IMR-90 (cell line): ENCODE measurements around the gene MAP7. TPM values are rescaled to one million over a fixed set of nuclear protein-coding genes. Genes with fewer than 3 reads are reported as not detected.
"Not testable (repeated sequence)": the region's sequence is repeated elsewhere in the genome, so short reads cannot be mapped to it uniquely, and the experiment has no call there.

ENCODE experiments used
- ATAC-seq: fragments of 200-7000 bp; cut with Tn5 transposase; 2 replicates; pipeline ENCODE4 v1.9.1; 2020; ENCODE audit warnings: low read depth, mild to moderate bottlenecking, moderate library complexity
- BruUV-seq: library from RNA; stranded (reverse); fragments of 400-500 nt; replicated peaks from 2 replicates; lab custom pipeline; 2021; lab: Mats Ljungman, UMichigan
- CTCF ChIA-PET: fragments of 300-600 bp; formaldehyde crosslinking; extraction: SDS; loops from one replicate; lab custom pipeline; 2021; ENCODE audit warnings: antibody characterized with exemption; lab: Yijun Ruan, JAX
- POLR2A ChIA-PET: fragments of 300-600 bp; sonication (Branson Sonifier 250); formaldehyde crosslinking; loops from one replicate; lab custom pipeline; 2022; ENCODE audit warnings: antibody characterized with exemption; ENCODE audit not compliant: unreplicated experiment; lab: Charles Lee
- DNase-seq: peaks from one replicate; pipeline ENCODE4 v3.0.0; 2013
- H2AFZ ChIP-seq: replicated peaks from 2 replicates; pipeline ENCODE3; 2013; ENCODE audit warnings: low read length, mild to moderate bottlenecking; ENCODE audit not compliant: poor library complexity
- H2AK5ac ChIP-seq: 2 replicates; pipeline ENCODE4 v1.6.1; 2013; ENCODE audit warnings: low read depth, low read length, inconsistent platforms
- H2AK9ac ChIP-seq: replicated peaks from 2 replicates; pipeline ENCODE3; 2013; ENCODE audit warnings: mild to moderate bottlenecking, low read depth, low read length, moderate library complexity; ENCODE audit not compliant: poor library complexity
- H2BK120ac ChIP-seq: 2 replicates; pipeline ENCODE4 v1.6.1; 2013; ENCODE audit warnings: low read depth, low read length, inconsistent platforms
- H2BK15ac ChIP-seq: 3 replicates; pipeline ENCODE4 v1.6.1; 2013; ENCODE audit warnings: low read depth, low read length, inconsistent platforms
- H2BK20ac ChIP-seq: 2 replicates; pipeline ENCODE4 v1.6.1; 2013; ENCODE audit warnings: low read depth, mild to moderate bottlenecking, inconsistent platforms, low read length, moderate library complexity
- H2BK5ac ChIP-seq: 2 replicates; pipeline ENCODE4 v1.6.1; 2013; ENCODE audit warnings: mild to moderate bottlenecking, low read depth, low read length, inconsistent platforms; ENCODE audit not compliant: poor library complexity, severe bottlenecking
- H3K14ac ChIP-seq: replicated peaks from 2 replicates; pipeline ENCODE4 v1.6.1; 2013; ENCODE audit warnings: low read depth, low read length, inconsistent platforms
- H3K18ac ChIP-seq: 2 replicates; pipeline ENCODE4 v1.6.1; 2013; ENCODE audit warnings: low read depth, low read length, control low read depth
- H3K23ac ChIP-seq: 2 replicates; pipeline ENCODE4 v1.6.1; 2013; ENCODE audit warnings: low read depth, low read length, inconsistent platforms
- H3K27ac ChIP-seq: 2 replicates; pipeline ENCODE4 v1.5.1; 2013; ENCODE audit warnings: mild to moderate bottlenecking, control low read depth, low read length; ENCODE audit not compliant: insufficient read depth
- H3K27me3 ChIP-seq: 2 replicates; pipeline ENCODE4 v1.6.1; 2013; ENCODE audit warnings: low read length; ENCODE audit not compliant: control insufficient read depth, insufficient read depth
- H3K36me3 ChIP-seq: 2 replicates; pipeline ENCODE4 v1.6.1; 2013; ENCODE audit warnings: low read length, mixed read lengths; ENCODE audit not compliant: control insufficient read depth, insufficient read depth
- H3K4ac ChIP-seq: 2 replicates; pipeline ENCODE4 v1.6.1; 2013; ENCODE audit warnings: low read depth, low read length, inconsistent platforms
- H3K4me1 ChIP-seq: 2 replicates; pipeline ENCODE4 v1.6.1; 2013; ENCODE audit warnings: low read length, mixed read lengths; ENCODE audit not compliant: control insufficient read depth, insufficient read depth
- H3K4me2 ChIP-seq: 2 replicates; pipeline ENCODE4 v1.6.1; 2013; ENCODE audit warnings: low read depth, mild to moderate bottlenecking, control low read depth, low read length, moderate library complexity
- H3K4me3 ChIP-seq: 2 replicates; pipeline ENCODE4 v1.5.1; 2013; ENCODE audit warnings: low read depth, mild to moderate bottlenecking, control low read depth, low read length, moderate library complexity; ENCODE audit not compliant: insufficient read depth
- H3K56ac ChIP-seq: 2 replicates; pipeline ENCODE4 v1.6.1; 2013; ENCODE audit warnings: low read length, inconsistent platforms; ENCODE audit not compliant: insufficient read depth; ENCODE audit errors: extremely low read depth
- H3K79me1 ChIP-seq, 2 experiments: 2 replicates each; pipeline ENCODE4 v1.6.1; 2013; ENCODE audit warnings: low read length in 2 of 2, inconsistent platforms in 1 of 2, low read depth in 1 of 2
- H3K9ac ChIP-seq: 2 replicates; pipeline ENCODE4 v1.6.1; 2013; ENCODE audit warnings: low read depth, low read length, control low read depth
- H3K9me1 ChIP-seq: 2 replicates; pipeline ENCODE4 v1.6.1; 2013; ENCODE audit warnings: low read length, inconsistent platforms; ENCODE audit not compliant: insufficient read depth
- H3K9me3 ChIP-seq: 2 replicates; pipeline ENCODE4 v1.6.1; 2013; ENCODE audit warnings: low read length; ENCODE audit not compliant: control insufficient read depth, insufficient read depth
- H4K20me1 ChIP-seq: 2 replicates; pipeline ENCODE4 v1.6.1; 2013; ENCODE audit warnings: low read length, inconsistent platforms; ENCODE audit not compliant: insufficient read depth
- H4K5ac ChIP-seq: 2 replicates; pipeline ENCODE4 v1.6.1; 2013; ENCODE audit warnings: mild to moderate bottlenecking, low read depth, low read length, control low read depth
- H4K8ac ChIP-seq, 2 experiments: 2 replicates each; pipeline ENCODE4 v1.6.1; 2013; ENCODE audit warnings: low read depth in 2 of 2, low read length in 2 of 2, control low read depth in 1 of 2, inconsistent platforms in 1 of 2
- H4K91ac ChIP-seq: 2 replicates; pipeline ENCODE4 v1.6.1; 2013; ENCODE audit warnings: low read depth, low read length, inconsistent platforms; ENCODE audit not compliant: insufficient read depth
- WGBS, 2 experiments: methylation state at CpG; one replicate each; pipeline versions ENCODE4 v1.1.5 to v1.1.7; 2013; ENCODE audit warnings: missing lambda C conversion rate in 2 of 2; ENCODE audit not compliant: insufficient read length in 1 of 2; ENCODE audit errors: extremely low coverage in 2 of 2; 5-methylcytosine and 5-hydroxymethylcytosine counted together
- dilution Hi-C: fragments of 300-500 bp; cut with HindIII; formaldehyde crosslinking; loops from one replicate; pipeline ENCODE4 v1.14.3; 2018; ENCODE audit warnings: low sequenced_read_pairs; ENCODE audit not compliant: unreplicated experiment
- in situ Hi-C: fragments of 300-500 bp; cut with MboI; formaldehyde crosslinking; loops from 3 replicates; pipeline ENCODE4 v1.14.3; 2019; ENCODE audit warnings: low sequenced_read_pairs, inconsistent platforms, mixed read lengths
- intact Hi-C: fragments of 100-400 bp; cut with micrococcal nuclease; formaldehyde crosslinking; loops from 2 replicates; pipeline ENCODE4 v1.10.0; 2022
- polyA plus RNA-seq, 3 experiments: library from polyadenylated mRNA; depleted of rRNA; stranded (reverse); fragments of >200 nt; gene quantifications; 2 replicates each; pipeline ENCODE4 v1.2.3, GENCODE V29; 2012; ENCODE audit warnings: low replicate concordance in 1 of 3
- total RNA-seq: library from RNA; depleted of rRNA; stranded (reverse); fragments of >200 nt; gene quantifications from 2 replicates; pipeline ENCODE4 v1.2.3, GENCODE V29; 2012

The MAP7 gene
- total and polyA plus RNA-seq, 2 of the 4 experiments (the other 2 are of a cell fraction) = 0.19 to 0.36 TPM

DNA sequence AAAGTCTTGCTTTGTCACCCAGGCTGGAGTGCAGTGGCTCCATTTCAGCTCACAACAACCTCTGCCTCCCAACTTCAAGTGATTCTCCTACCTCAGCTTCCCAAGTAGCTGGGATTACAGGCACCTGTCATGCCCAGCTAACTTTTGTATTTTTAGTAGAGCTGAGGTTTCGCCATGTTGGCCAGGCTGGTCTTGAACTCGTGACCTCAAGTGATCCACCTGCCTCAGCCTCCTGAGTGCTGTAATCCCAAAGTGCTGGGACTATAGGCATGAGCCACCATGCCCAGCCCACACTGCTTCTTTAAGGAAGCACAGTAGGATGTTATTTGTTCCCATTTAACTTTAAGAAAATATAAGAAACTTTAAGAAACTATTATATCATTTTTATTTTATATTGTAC, 35.3 kb upstream of the MAP7 start:
- in situ Hi-C loops = not testable (repeated sequence)

DNA sequence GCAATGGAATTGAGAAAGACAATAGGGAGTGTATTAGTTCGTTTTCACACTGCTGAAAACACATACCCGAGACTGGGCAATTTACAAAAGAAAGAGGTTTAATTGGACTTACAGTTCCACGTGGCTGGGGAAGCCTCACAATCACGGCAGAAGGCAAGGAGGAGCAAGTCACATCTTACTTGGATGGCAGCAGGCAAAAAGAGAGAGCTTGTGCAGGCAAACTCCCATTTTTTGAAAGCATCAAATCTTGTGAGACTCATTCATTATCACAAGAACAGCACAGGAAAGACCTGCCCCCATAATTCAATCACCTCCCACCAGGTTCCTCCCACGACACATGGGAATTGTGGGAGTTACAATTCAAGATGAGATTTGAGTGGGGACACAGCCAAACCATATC, 34.1 kb upstream of the MAP7 start:
- H3K27me3 ChIP-seq, H3K9ac ChIP-seq, H3K4me3 ChIP-seq, in situ Hi-C loops, H3K27ac ChIP-seq, H2AFZ ChIP-seq, intact Hi-C loops, DNase-seq, H2AK9ac ChIP-seq, H3K23ac ChIP-seq, H3K56ac ChIP-seq, ATAC-seq, H3K4me2 ChIP-seq, H4K5ac ChIP-seq, dilution Hi-C loops, H3K18ac ChIP-seq, H3K9me3 ChIP-seq, H3K9me1 ChIP-seq, POLR2A ChIA-PET, H4K20me1 ChIP-seq, BruUV-seq: not testable (repeated sequence)
- Histone ChIP-seq H2AK5ac (peak overlapping the region; percentile 69), H3K79me1 (peaks cover 1 to 29% of the 10 kb centered on the region in 2 experiments; a peak in 3 of 4 replicates), H3K36me3 (peaks cover 12% of the 10 kb centered on the region), H2BK120ac (peak overlapping the region; percentile 70), H3K4ac (peak overlapping the region; percentile 68; the same call in 1 of the 2 replicates), H2BK5ac (peak overlapping the region; percentile 27), H4K8ac (peak overlapping the region in 1 of 2 experiments; percentile 31; a peak in 1 of 4 replicates), H3K4me1 (peaks cover 11% of the 10 kb centered on the region), H2BK20ac (peak overlapping the region; percentile 72; the same call in 1 of the 2 replicates), H3K14ac (0 out of 2 replicates have a peak overlapping the region, but pooled peaks have one; percentile 56), H4K91ac (peak overlapping the region; percentile 53), H2BK15ac (peak overlapping the region; percentile 85; the same call in 1 of the 3 replicates)
- CTCF ChIA-PET = interaction anchor here (1.2 to 1.4 kb wide), 2 partner anchors 60 to 208 kb away, joined by 3 to 4 read pairs; partner anchors contain the start of gene MAP3K5
- no CpG with 5 or more reads among the region's 5 CpGs for WGBS, 2 experiments

More for the DNA sequence above, 35.3 kb upstream of the MAP7 start:
- DNase-seq, H2BK15ac ChIP-seq, H3K9ac ChIP-seq, intact Hi-C loops, POLR2A ChIA-PET, BruUV-seq, H3K27me3 ChIP-seq, dilution Hi-C loops, H3K56ac ChIP-seq, H3K4me1 ChIP-seq, H2AK9ac ChIP-seq, H3K23ac ChIP-seq, H2AFZ ChIP-seq, H3K4me3 ChIP-seq, H3K4me2 ChIP-seq, H3K9me3 ChIP-seq, H4K5ac ChIP-seq, ATAC-seq, H4K20me1 ChIP-seq, H3K9me1 ChIP-seq: not testable (repeated sequence)
- H3K18ac ChIP-seq = peak overlapping the region; percentile 3; the same call in 1 of the 2 replicates
- H3K27ac ChIP-seq = peak overlapping the region; percentile 58; the same call in 1 of the 2 replicates
- H2BK20ac ChIP-seq = peak overlapping the region; percentile 65
- H3K4ac ChIP-seq = peak overlapping the region; percentile 74
- H4K91ac ChIP-seq = peak overlapping the region; percentile 71; the same call in 1 of the 2 replicates
- peaks cover 17% of the 10 kb centered on the region for H3K36me3 ChIP-seq
- H3K79me1 ChIP-seq = peaks cover 0 to 29% of the 10 kb centered on the region in 2 experiments; a peak in 2 of 4 replicates
- H2AK5ac ChIP-seq = peak overlapping the region; percentile 92
- H2BK5ac ChIP-seq = peak overlapping the region; percentile 83
- peak overlapping the region; percentile 76 for H2BK120ac ChIP-seq
- peak overlapping the region in 1 of 2 experiments; percentile 39; a peak in 1 of 4 replicates for H4K8ac ChIP-seq
- no CpG with 5 or more reads among the region's 2 CpGs for WGBS, 2 experiments
- 0 out of 2 replicates have a peak overlapping the region, but pooled peaks have one; percentile 16 for H3K14ac ChIP-seq
- CTCF ChIA-PET = interaction anchor here (0.6 to 1.4 kb wide), 2 partner anchors 59 to 1892 kb away, joined by 3 read pairs; no protein-coding TSS in a partner anchor
